GM18861 (cell line): ENCODE results near the gene CCDC154.

Experiments used
- ATAC-seq: cut with Tn5 transposase; IDR thresholded peaks from one replicate; pipeline ENCODE4 v1.9.1; 2021; ENCODE audit not compliant: unreplicated experiment

CCDC154 gene

DNA sequence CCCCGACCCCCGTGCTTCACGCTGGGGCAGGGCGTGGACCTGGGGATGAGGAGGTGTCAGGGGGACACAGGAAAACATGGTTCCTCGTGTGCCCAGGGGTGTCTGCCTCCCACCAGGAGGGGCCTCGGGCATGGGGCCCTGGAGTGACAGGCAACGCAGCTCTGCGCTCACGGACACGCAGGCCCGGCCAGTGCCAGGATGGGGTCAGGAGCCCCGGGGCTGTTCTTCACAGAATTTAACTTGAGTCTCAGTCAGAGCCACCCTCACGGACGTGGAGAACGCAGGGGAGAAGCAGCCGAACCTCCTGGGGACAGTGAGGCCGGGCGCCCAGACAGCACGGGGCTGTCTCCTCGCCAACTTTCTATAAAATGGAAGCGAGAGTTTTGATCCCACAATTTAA lies 46.6 kb downstream of the CCDC154 start:
- ATAC-seq = no peak

GRCh38 chr16:1395444-1396031 lies 48.8 kb downstream of the CCDC154 start:
- no peak for ATAC-seq

GRCh38 chr16:1394367-1394951 lies 49.9 kb downstream of the CCDC154 start:
- no peak for ATAC-seq

DNA sequence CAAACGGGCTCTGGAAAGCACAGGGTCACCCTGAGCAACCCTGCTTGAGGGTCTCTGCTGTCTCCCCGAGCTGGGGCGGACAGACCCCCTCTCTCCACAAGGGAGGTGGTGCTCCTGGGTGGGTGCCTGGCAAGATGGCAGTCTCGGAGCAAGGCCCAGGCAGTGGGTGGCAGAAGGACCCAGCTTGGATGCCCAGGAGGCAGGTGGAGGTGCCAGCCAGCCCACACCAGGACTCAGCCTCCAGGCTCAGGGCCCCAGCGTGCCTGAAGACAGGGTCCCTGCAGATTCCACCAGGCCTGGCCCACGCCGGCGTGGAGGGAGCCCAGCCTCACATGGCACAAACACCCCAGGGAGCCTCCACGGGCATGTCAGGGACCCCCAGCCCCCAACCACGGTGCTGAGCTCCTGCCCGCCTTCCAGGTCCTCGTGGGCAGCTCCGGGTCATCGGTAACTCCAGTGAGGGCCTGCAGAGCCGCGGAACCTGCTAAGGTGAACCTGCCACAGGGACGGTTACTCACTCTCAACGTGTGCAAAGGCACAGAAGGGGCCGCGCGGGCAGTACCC lies 50.7 kb downstream of the CCDC154 start:
- no peak for ATAC-seq

DNA sequence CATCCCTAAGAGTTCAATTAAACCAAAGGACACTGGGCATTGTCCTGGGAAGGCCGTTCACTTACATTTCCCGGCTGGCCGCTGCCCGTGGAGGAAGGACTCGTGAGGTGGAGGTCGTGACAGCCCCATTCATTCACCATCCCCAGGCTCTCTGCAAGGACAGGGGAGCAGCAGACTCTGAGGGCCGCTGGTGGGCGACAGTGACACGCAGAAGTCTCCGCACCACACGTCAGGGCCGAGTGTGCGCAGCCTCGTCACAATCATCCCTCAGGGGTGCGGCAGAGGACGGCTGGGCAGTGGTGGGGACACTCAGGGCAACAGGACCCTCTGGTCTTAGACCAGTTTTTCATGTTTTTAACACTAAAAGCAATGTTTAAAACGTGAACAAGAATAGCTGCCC lies 51.5 kb downstream of the CCDC154 start:
- no peak for ATAC-seq

- no peak for ATAC-seq
Measured at GRCh38 chr16:1390239-1390779, 54.0 kb downstream of the CCDC154 start.

DNA sequence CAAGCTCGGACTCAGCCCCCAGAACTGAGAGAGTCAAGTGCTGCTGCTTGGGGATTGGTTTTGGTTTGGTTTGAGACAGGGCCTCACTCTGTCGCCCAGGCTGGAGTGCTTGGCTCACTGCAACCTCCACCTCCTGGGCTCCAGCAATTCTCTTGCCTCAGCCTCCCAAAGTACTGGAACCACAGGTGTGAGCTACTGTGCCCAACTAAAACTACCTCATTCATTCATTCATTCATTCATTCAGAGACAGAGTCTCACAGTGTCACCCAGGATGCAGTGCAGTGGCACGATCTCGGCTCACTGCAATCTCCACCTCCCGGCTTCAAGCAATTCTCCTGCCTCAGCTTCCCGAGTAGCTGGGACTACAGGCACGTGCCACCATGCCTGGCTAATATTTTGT lies 54.6 kb downstream of the CCDC154 start:
- ATAC-seq = no peak

DNA sequence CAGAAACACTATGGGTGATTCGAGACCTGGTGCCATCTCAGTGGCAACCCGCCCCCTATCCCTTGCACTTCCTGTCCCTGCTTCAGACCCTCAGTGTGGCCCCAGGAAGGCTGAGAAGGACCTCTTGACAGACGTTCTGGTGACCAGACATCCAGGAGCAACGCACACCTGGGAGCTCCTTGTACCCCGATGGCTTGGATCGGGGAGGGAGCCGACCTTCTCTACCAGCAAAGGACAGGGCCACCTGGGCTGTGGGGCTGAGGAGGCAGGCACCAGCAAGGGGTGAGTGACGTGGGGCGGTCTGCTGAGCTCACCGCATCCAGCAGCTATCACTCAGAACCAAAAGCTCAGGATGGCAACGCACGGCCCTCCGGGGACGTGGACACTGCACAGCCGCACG lies 57.0 kb downstream of the CCDC154 start:
- no peak for ATAC-seq

- ATAC-seq = no peak
Measured at GRCh38 chr16:1385232-1385631, 59.1 kb downstream of the CCDC154 start.
